Measurements from ENCODE around the gene CALCR.
"Not testable (repeated sequence)": the region's sequence is repeated elsewhere in the genome, so short reads cannot be mapped to it uniquely, and the experiment has no call there.

Gene CALCR

GRCh38 chr7:93559639-93560491 is 14.7 kb downstream of the CALCR start:
- DNase-seq (ENCODE audit: low spot score) = no peak

GRCh38 chr7:93558705-93559614 is 15.6 kb downstream of the CALCR start:
- DNase-seq (ENCODE audit: low spot score) = no peak

GRCh38 chr7:93551931-93552330 is 22.6 kb downstream of the CALCR start:
- no peak for DNase-seq (ENCODE audit: low spot score)

- peak; percentile 38 for DNase-seq (ENCODE audit: low spot score)
Observed at GRCh38 chr7:93551063-93551895, 23.2 kb downstream of the CALCR start.

GRCh38 chr7:93547716-93548115 is 26.8 kb downstream of the CALCR start:
- DNase-seq (ENCODE audit: low spot score) = no peak

- DNase-seq (ENCODE audit: low spot score) = no peak
Observed at GRCh38 chr7:93544691-93545090, 29.8 kb downstream of the CALCR start.

- no peak for DNase-seq (ENCODE audit: low spot score)
Observed at GRCh38 chr7:93538061-93538460, 36.5 kb downstream of the CALCR start.

- DNase-seq (ENCODE audit: low spot score) = no peak
Observed at GRCh38 chr7:93535616-93536015, 38.9 kb downstream of the CALCR start.

GRCh38 chr7:93530701-93531100 is 43.8 kb downstream of the CALCR start:
- DNase-seq (ENCODE audit: low spot score) = no peak

- DNase-seq (ENCODE audit: low spot score) = no peak
Observed at GRCh38 chr7:93516834-93517233, 57.7 kb downstream of the CALCR start.

- DNase-seq (ENCODE audit: low spot score) = no peak
Observed at GRCh38 chr7:93515144-93515543, 59.4 kb downstream of the CALCR start.

- no peak for DNase-seq (ENCODE audit: low spot score)
Observed at GRCh38 chr7:93509303-93509702, 65.2 kb downstream of the CALCR start.

- DNase-seq (ENCODE audit: low spot score) = no peak
Observed at GRCh38 chr7:93503088-93503487, 71.4 kb downstream of the CALCR start.

GRCh38 chr7:93491860-93492259 is 82.7 kb downstream of the CALCR start:
- not testable (repeated sequence) for DNase-seq (ENCODE audit: low spot score)

GRCh38 chr7:93476491-93477344 is 97.8 kb downstream of the CALCR start:
- no peak for DNase-seq (ENCODE audit: low spot score)

GRCh38 chr7:93475811-93476210 is 98.7 kb downstream of the CALCR start:
- no peak for DNase-seq (ENCODE audit: low spot score)

GRCh38 chr7:93471456-93471855 is 103.1 kb downstream of the CALCR start:
- no peak for DNase-seq (ENCODE audit: low spot score)

GRCh38 chr7:93463764-93464163 is 110.8 kb downstream of the CALCR start:
- no peak for DNase-seq (ENCODE audit: low spot score)

- no peak for DNase-seq (ENCODE audit: low spot score)
Observed at GRCh38 chr7:93461350-93461749, 113.2 kb downstream of the CALCR start.

GRCh38 chr7:93453262-93453661 is 121.3 kb downstream of the CALCR start:
- DNase-seq (ENCODE audit: low spot score) = no peak

- no peak for DNase-seq (ENCODE audit: low spot score)
Observed at GRCh38 chr7:93448176-93448575, 126.3 kb downstream of the CALCR start.

Measured in GM03348 (cell line).